Stimulated activated CD8-positive, alpha-beta memory T cell treated with anti-CD3 and anti-CD28 coated beads, Interleukin-15, amount 100 ng/mL, for 24 hours (primary cell): Measurements from ENCODE around the gene MIB1.
"Not testable (repeated sequence)": the region's sequence is repeated elsewhere in the genome, so short reads cannot be mapped to it uniquely, and the experiment has no call there.

ENCODE experiments used
- DNase-seq: peaks from one replicate; pipeline ENCODE4 v3.0.0-alpha.2; 2020; ENCODE audit warnings: low read depth

Gene MIB1

GRCh38 chr18:21743166-21743832 is 2.7 kb downstream of the MIB1 start:
- no peak for DNase-seq

GRCh38 chr18:21745231-21745630 is 4.6 kb downstream of the MIB1 start:
- no peak for DNase-seq

- DNase-seq: no peak
These were observed 6.7 kb downstream of the MIB1 start for GRCh38 chr18:21747268-21747667.

- DNase-seq: no peak
These were observed 7.4 kb downstream of the MIB1 start for GRCh38 chr18:21747764-21748693.

- DNase-seq: no peak
These were observed 17.2 kb downstream of the MIB1 start for GRCh38 chr18:21757833-21758232.

GRCh38 chr18:21759836-21760235 is 19.2 kb downstream of the MIB1 start:
- DNase-seq: no peak

- no peak for DNase-seq
These were observed 19.7 kb downstream of the MIB1 start for GRCh38 chr18:21760321-21760720.

- DNase-seq: no peak
These were observed 21.0 kb downstream of the MIB1 start for GRCh38 chr18:21761471-21762115.

GRCh38 chr18:21762181-21762772 is 21.7 kb downstream of the MIB1 start:
- DNase-seq: no peak

- DNase-seq: no peak
These were observed 23.5 kb downstream of the MIB1 start for GRCh38 chr18:21763846-21764646.

- no peak for DNase-seq
These were observed 28.6 kb downstream of the MIB1 start for GRCh38 chr18:21769206-21769605.

- DNase-seq: no peak
These were observed 34.1 kb downstream of the MIB1 start for GRCh38 chr18:21774722-21775121.

- no peak for DNase-seq
These were observed 37.2 kb downstream of the MIB1 start for GRCh38 chr18:21777814-21778213.

- DNase-seq: no peak
These were observed 45.9 kb downstream of the MIB1 start for GRCh38 chr18:21786526-21786925.

- DNase-seq: not testable (repeated sequence)
These were observed 55.5 kb downstream of the MIB1 start for GRCh38 chr18:21796089-21796488.

GRCh38 chr18:21798126-21798525 is 57.5 kb downstream of the MIB1 start:
- no peak for DNase-seq

- DNase-seq: no peak
These were observed 59.1 kb downstream of the MIB1 start for GRCh38 chr18:21799721-21800120.

- DNase-seq: no peak
These were observed 62.9 kb downstream of the MIB1 start for GRCh38 chr18:21803495-21803894.

GRCh38 chr18:21805771-21806366 is 65.3 kb downstream of the MIB1 start:
- DNase-seq: no peak

- DNase-seq: no peak
These were observed 67.6 kb downstream of the MIB1 start for GRCh38 chr18:21808185-21808584.

GRCh38 chr18:21809725-21810124 is 69.1 kb downstream of the MIB1 start:
- no peak for DNase-seq
